ENCODE measurements around the gene TBC1D24. TPM values are rescaled to one million over a fixed set of nuclear protein-coding genes. Genes with fewer than 3 reads are reported as not detected.

TBC1D24 gene
- total and polyA plus RNA-seq, 7 donors, result 3.2 to 8.9 (median 6.0) TPM

DNA sequence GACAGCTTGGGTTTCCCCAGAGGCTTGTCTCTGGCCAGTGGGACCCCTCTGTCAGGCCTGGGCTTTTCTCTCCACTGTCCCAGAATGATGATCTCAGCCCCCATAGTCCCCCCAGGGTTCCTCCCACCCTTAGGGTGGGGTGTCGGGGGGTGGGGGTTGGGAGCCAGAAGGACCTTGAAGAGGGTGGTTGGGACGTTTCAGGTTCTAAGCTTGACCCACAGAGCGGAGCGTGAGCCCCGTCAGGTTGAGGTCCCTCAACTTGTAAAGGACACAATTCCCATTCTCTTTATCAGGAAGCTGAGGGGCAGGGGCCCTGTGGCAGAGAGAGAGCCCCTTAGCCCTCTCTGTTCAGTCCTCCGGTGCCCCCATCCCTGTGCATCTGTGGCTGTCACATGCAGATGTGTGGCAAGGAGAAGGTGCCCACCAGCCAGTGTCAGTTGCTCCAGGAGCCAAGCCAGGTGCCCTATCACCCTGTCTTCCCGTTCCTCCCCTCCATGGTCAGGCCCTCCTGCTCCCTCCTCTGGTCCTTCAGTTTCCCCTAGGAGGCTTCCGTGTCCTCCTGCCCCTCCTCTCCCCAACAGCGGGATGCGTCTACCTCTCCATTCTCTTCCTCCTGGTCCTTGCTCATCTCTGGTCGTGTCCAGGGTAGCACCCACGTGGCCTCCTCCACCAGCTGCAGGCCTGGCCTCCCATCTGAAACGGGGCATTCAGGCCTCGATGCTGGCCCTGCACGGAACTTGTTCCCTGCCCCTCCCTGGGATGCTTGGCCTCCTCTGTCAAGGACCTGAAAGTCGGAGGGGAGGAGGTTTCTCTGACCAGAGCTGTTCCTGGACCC, 5.3 kb upstream of the TBC1D24 start:
- no peaks in the 10 kb centered on the region for H3K36me3 ChIP-seq (ENCODE audit: insufficient read depth in 1 of 2, low read depth in 1 of 2)
- DNase-seq (no peak), ATAC-seq (no peak)
- H3K27ac ChIP-seq, result no peak overlapping the region
- H3K4me1 ChIP-seq, result peaks cover 30% of the 10 kb centered on the region
- H3K9me3 ChIP-seq, result no peaks in the 10 kb centered on the region
- WGBS, 3 donors, result 39 to 59% (median 40%) methylated on average over 16 of the region's 16 CpGs
- H3K4me3 ChIP-seq, result peak overlapping the region; percentile 75
- intact Hi-C loops (cut with DNase I), result no loop called here
- peaks cover 0 to 42% (median 3%) of the 10 kb centered on the region in 3 donors for H3K27me3 ChIP-seq (ENCODE audit: insufficient read depth in 3 of 3, low read length in 2 of 3)
- TF ChIP-seq, protein P1, sequence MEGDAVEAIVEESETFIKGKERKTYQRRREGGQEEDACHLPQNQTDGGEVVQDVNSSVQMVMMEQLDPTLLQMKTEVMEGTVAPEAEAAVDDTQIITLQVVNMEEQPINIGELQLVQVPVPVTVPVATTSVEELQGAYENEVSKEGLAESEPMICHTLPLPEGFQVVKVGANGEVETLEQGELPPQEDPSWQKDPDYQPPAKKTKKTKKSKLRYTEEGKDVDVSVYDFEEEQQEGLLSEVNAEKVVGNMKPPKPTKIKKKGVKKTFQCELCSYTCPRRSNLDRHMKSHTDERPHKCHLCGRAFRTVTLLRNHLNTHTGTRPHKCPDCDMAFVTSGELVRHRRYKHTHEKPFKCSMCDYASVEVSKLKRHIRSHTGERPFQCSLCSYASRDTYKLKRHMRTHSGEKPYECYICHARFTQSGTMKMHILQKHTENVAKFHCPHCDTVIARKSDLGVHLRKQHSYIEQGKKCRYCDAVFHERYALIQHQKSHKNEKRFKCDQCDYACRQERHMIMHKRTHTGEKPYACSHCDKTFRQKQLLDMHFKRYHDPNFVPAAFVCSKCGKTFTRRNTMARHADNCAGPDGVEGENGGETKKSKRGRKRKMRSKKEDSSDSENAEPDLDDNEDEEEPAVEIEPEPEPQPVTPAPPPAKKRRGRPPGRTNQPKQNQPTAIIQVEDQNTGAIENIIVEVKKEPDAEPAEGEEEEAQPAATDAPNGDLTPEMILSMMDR (IDR thresholded peaks at IDR 0.05), result no peak

DNA sequence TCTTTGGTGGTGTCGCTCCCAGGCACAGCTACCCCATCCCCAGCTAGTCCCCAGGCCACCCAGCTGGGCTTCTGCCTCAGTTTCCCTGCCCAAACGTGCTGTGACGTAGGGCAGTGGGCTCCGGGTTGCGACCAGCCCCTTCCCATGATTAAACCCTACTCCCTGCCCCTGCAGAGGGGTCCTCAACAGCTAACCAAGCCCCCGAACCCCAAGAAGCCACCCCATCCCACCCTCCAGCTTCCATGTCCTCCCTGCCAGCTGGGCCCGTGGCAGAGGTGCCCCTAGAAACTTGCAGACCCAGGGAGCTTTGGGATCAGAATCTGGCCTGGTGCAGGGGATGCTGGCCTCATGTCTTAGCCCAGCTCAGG, 4.7 kb upstream of the TBC1D24 start:
- TF ChIP-seq, protein P1 (IDR thresholded peaks at IDR 0.05), result no peak
- Histone ChIP-seq H3K27ac (no peak overlapping the region), H3K4me3 (no peak overlapping the region), H3K4me1 (peaks cover 30% of the 10 kb centered on the region), H3K9me3 (no peaks in the 10 kb centered on the region), H3K27me3 (ENCODE audit: insufficient read depth in 3 of 3, low read length in 2 of 3) (peaks cover 0 to 42% (median 3%) of the 10 kb centered on the region in 3 donors), H3K36me3 (ENCODE audit: insufficient read depth in 1 of 2, low read depth in 1 of 2) (no peaks in the 10 kb centered on the region)
- no peak for DNase-seq
- intact Hi-C loops (cut with DNase I), result no loop called here
- no peak for ATAC-seq
- 66 to 75% (median 75%) methylated on average over 7 of the region's 7 CpGs for WGBS, 3 donors

DNA sequence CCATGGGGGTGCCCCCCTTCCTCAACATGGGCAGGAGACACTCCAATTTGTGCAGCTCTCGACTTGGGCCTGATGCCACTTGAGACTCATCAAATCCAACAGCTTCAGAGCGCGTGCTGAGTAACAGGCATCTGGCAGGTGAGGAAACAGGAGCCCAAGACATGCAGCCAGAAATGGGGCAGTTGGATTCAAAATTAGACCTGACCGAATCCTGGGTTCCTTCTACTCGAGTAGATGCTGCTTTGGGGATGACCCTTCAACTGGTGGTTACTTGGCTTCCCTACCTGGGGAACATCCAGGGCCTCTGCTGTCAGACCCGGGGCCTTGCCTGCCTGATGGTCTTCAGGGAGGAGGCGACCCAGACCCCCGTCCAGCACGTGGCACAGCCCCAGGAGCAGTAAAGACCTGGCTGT, 4.3 kb upstream of the TBC1D24 start:
- Histone ChIP-seq H3K27me3 (ENCODE audit: insufficient read depth in 3 of 3, low read length in 2 of 3) (peaks cover 0 to 42% (median 3%) of the 10 kb centered on the region in 3 donors), H3K9me3 (no peaks in the 10 kb centered on the region), H3K4me3 (peak overlapping the region; percentile 51), H3K4me1 (peaks cover 32% of the 10 kb centered on the region), H3K27ac (no peak overlapping the region), H3K36me3 (ENCODE audit: insufficient read depth in 1 of 2, low read depth in 1 of 2) (no peaks in the 10 kb centered on the region)
- 21 to 32% (median 23%) methylated on average over 9 of the region's 9 CpGs for WGBS, 3 donors
- ATAC-seq, result peak in 1 of 4 donors; percentile 12
- TF ChIP-seq, protein P1 (IDR thresholded peaks at IDR 0.05), result no peak
- intact Hi-C loops (cut with DNase I), result no loop called here
- DNase-seq, result no peak

DNA sequence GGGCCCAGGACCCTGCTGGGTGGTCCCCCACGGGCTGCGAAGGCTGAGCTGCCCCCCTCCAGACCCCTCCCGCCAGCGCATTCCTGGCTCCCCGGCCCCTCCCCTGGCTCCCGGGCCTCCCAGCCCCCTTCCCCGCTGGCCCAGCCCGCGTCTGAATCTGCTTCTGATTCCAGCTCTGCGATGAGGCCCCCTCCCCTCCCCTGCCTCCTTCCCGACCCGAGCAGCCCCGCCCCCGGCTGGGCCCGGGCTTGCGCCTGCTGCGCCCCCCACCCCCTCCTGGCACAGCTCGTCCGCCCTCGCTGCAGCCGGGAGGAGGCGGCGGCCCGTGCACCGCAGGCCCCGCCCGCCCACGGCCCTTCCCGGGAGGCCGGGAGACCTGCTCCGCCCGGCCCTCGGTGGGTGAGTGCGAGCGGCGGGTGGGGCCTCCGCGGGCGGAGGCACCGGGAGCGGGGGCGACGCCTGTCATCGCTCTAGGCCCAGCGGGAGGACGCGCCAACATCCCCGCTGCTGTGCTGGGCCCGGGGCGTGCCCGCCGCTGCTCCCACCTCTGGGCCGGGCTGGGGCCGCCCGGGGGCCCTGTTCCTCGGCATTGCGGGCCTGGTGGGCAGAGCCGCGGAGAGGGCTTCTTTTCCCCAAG, 3.8 kb upstream of the TBC1D24 start, which contains the start of gene NTN3:
NTN3 (plus strand) TSS at position 282 of the 637 bp plus-strand sequence. CDS start 405 bp downstream, outside the sequence.
- Histone ChIP-seq H3K9me3 (no peaks in the 10 kb centered on the region), H3K4me1 (peaks cover 36% of the 10 kb centered on the region), H3K27me3 (ENCODE audit: insufficient read depth in 3 of 3, low read length in 2 of 3) (peaks cover 0 to 42% (median 3%) of the 10 kb centered on the region in 3 donors), H3K36me3 (ENCODE audit: insufficient read depth in 1 of 2, low read depth in 1 of 2) (no peaks in the 10 kb centered on the region), H3K4me3 (peak within 1 kb of the TSS; percentile 51), H3K27ac (no peak within 1 kb of the TSS)
- intact Hi-C loops (cut with DNase I), result no loop called here
- DNase-seq, result no peak
- TF ChIP-seq, protein P1 (IDR thresholded peaks at IDR 0.05), result no peak
- WGBS, 3 donors, result 2% methylated on average over 20 to 59 of the region's 59 CpGs
- ATAC-seq, result no peak
